COLO668 (cell line): ENCODE results near the gene MARS2.
"Not testable (repeated sequence)": the region's sequence is repeated elsewhere in the genome, so short reads cannot be mapped to it uniquely, and the experiment has no call there.

Experiments used
- DNase-seq: peaks from one replicate; lab custom pipeline; 2025; ENCODE audit not compliant: unreplicated experiment; lab: John Stamatoyannopoulos, UW

Gene MARS2

GRCh38 chr2:197705912-197706838, 1.0 kb downstream of the MARS2 start:
- no peak for DNase-seq

- no peak for DNase-seq
Measured at GRCh38 chr2:197706839-197707207, 1.7 kb downstream of the MARS2 start.

GRCh38 chr2:197707316-197708213, 2.4 kb downstream of the MARS2 start:
- DNase-seq, result no peak

- no peak for DNase-seq
Measured at GRCh38 chr2:197708331-197708730, 3.2 kb downstream of the MARS2 start.

- DNase-seq, result not testable (repeated sequence)
Measured at GRCh38 chr2:197709140-197709539, 4.0 kb downstream of the MARS2 start.

- no peak for DNase-seq
Measured at GRCh38 chr2:197710424-197711042, 5.4 kb downstream of the MARS2 start.

- no peak for DNase-seq
Measured at GRCh38 chr2:197711578-197711977, 6.4 kb downstream of the MARS2 start.

- DNase-seq, result no peak
Measured at GRCh38 chr2:197713271-197713670, 8.1 kb downstream of the MARS2 start.

GRCh38 chr2:197717863-197718262, 12.7 kb downstream of the MARS2 start:
- no peak for DNase-seq

- DNase-seq, result no peak
Measured at GRCh38 chr2:197727011-197727410, 21.8 kb downstream of the MARS2 start.

GRCh38 chr2:197728555-197729544, 23.7 kb downstream of the MARS2 start:
- not testable (repeated sequence) for DNase-seq

GRCh38 chr2:197740200-197740599, 35.0 kb downstream of the MARS2 start:
- no peak for DNase-seq
